ENCODE results near the gene SYN1. TPM values are rescaled to one million over a fixed set of nuclear protein-coding genes. Genes with fewer than 3 reads are reported as not detected.

SYN1 gene
- polyA plus RNA-seq, 4 donors: 5.3 to 6.5 (median 5.9) TPM

DNA sequence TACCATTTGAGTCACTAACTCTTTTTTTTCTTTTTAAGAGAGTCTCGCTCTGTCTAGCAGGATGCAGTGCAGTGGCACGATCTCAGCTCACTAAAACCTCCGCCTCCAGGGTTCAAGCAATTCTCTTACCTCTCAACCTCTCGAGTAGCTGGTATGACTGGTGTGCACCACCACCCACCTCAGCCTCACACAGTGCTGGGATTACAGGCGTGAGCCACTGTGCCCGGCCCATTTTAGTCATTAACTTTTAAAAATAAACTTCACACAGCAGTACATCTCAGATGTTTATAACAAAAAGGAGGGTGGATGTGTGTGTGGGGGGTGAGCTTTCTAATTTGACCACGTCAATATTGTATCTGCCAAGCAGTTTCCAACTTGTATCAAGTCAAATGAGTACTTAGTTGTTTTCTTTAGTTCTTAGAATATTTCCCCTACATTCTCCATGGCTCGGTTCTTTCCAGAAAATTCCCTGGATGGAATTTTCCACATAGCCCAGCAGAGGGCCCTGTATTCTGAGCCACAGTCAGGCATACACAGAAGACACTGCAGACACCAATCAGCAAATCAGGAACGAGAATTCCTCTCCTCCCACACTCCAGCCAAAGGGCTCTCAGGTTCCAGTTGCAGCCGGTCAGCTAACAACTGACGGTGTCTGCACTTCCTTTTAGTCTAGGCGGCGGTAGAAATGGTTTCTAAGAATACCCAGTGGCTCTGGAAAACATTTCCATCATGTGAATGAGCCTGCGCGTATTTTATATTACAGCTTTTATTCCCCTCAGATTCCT, 78.7 kb downstream of the SYN1 start:
- DNase-seq (ENCODE audit: low read depth in 4 of 4, low spot score in 2 of 4): peak in 2 of 4 donors; percentile 70 to 79

DNA sequence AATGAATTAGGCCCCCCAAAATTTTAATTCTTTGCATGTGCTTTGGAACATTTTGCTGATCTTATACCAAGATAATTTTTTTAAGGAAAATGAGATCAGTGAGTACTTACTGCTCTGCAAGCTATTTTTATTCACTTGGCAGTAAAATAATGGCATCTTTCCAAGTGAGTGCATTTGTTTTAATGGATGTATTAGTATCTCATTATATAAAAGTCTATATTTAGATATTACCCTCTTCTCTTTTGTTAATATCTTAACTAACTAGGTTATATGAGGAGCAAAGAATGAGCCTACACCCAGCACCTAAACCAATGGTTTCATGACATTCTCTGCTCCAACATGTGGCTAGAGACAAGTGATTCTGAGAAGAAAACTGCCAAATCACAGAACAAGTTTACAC, 79.8 kb downstream of the SYN1 start:
- no peak for DNase-seq (ENCODE audit: low read depth in 4 of 4, low spot score in 2 of 4)

DNA sequence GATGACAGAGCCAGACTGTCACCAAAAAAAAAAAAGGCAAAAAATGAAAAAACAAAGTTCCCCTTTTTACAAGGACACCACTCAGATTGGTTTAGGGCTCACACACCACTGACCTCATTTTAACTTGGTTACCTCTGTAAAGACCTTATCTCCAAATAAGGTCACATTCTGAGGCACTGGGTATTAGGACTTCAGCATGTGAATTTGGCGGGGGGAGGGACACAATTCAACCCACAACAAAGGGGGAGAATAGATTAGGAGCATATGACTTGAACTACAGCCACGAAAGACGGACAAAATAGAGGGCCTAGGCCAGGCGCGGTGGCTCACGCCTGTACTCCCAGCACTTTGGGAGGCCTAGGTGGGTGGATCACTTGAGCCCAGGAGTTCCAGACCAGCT, 89.6 kb downstream of the SYN1 start:
- DNase-seq (ENCODE audit: low read depth in 4 of 4, low spot score in 2 of 4): no peak

DNA sequence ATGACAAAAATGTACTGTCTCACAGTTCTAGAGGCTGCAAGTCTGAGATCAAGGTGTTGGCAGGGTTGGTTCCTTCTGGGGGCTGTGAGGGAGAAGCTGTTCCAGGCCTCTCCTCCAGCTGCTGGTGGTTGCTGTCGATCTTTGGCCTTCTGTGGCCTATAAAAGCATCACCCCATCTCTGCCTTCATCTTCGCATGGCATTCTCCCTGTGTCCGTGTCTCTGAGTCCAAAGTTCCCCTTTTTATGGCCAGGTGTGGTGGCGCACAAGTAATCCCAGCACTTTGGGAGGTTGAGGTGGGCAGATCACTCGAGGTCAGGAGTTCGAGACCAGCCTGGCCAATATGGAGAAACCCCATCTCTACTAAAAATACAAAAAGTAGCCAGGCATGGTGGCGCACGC, 90.1 kb downstream of the SYN1 start:
- DNase-seq (ENCODE audit: low read depth in 4 of 4, low spot score in 2 of 4): no peak

DNA sequence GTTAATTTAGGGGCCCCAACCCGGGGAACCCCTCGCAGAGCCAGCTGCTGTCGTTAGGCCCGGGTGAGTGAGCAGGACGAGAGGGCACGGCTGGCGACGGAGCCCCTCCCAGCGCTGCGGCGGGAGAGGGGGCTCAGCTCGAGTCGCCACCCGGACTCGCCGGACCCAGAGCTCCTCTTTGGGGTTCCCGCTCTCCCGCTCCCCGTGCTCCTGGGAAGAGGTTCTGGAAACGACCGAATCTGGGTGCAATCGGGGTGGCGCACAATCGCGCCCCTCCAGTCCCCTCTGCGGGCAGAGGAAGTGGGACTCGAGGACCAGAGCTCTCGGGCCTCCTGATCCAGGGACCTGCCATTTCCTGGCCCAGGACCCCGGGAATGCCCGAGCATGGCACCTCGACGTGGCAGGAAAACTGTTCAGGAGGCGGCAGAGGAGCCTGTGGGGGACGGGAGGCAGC, 95.9 kb downstream of the SYN1 start:
- no peak for DNase-seq (ENCODE audit: low read depth in 4 of 4, low spot score in 2 of 4)

- no peak for DNase-seq (ENCODE audit: low read depth in 4 of 4, low spot score in 2 of 4)
Observed at GRCh38 chrX:47523297-47523696, 96.4 kb downstream of the SYN1 start.

Other genes with a start within 250 kb of the SYN1 start
- gene ZNF157, start 249.3 kb downstream of the SYN1 start, polyA plus RNA-seq (ENCODE audit: insufficient read length in 4 of 4): 1 to 10 TPM in 2 of 4 donors, under 1 TPM in 2; 0.67 to 1.2 (median 0.92) TPM
- 10 to 100 TPM; 11.9 to 13.6 (median 13.0) TPM for gene ZNF41, start 136.6 kb downstream of the SYN1 start, polyA plus RNA-seq (ENCODE audit: insufficient read length in 4 of 4)
- 10 to 100 TPM; 56.7 to 73.8 (median 65.1) TPM for gene ARAF, start 58.7 kb downstream of the SYN1 start, polyA plus RNA-seq (ENCODE audit: insufficient read length in 4 of 4)
- gene TIMP1, start 37.4 kb downstream of the SYN1 start, polyA plus RNA-seq (ENCODE audit: insufficient read length in 4 of 4): 100 to 1,000 TPM in 1 of 4 donors, 10 to 100 TPM in 3; 68.5 to 119 (median 75.9) TPM
- gene CFP, start 10.1 kb upstream of the SYN1 start, polyA plus RNA-seq (ENCODE audit: insufficient read length in 4 of 4): 1 to 10 TPM; 1.2 to 2.2 (median 1.7) TPM
- gene ELK1, start 30.7 kb upstream of the SYN1 start, polyA plus RNA-seq (ENCODE audit: insufficient read length in 4 of 4): 10 to 100 TPM; 25.8 to 36.8 (median 31.3) TPM
- gene UXT, start 39.3 kb upstream of the SYN1 start, polyA plus RNA-seq (ENCODE audit: insufficient read length in 4 of 4): 100 to 1,000 TPM; 102 to 122 (median 118) TPM
- gene ZNF81, start 217.0 kb upstream of the SYN1 start, polyA plus RNA-seq (ENCODE audit: insufficient read length in 4 of 4): 1 to 10 TPM; 6.1 to 9.0 (median 7.9) TPM

All from left renal cortex interstitium (tissue), 4 donors.